ENCODE measurements around the gene GRM5.

The GRM5 gene

DNA sequence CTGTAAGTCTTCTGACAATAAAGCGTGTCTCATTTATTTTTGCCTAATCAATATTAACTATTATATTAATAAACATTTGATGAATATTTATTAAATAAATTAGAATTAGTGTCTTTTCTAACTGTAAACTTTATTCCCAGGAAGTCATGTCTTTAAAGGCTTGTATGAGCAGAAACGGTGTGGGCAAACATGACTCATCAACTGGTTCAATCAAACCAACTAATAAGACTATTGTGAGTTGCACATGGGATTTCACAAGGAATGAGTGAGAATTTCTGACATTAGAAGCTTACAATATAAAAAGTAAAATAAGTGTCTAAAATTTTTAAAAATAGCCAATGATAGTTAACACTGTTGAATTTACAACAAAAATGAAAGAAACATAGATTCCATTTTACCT is 469.0 kb downstream of the GRM5 start:
- no peaks in the 10 kb centered on the region for H3K27me3 ChIP-seq (ENCODE audit: control insufficient read depth in 1 of 2, insufficient read depth in 2 of 2, low read length in 2 of 2)

DNA sequence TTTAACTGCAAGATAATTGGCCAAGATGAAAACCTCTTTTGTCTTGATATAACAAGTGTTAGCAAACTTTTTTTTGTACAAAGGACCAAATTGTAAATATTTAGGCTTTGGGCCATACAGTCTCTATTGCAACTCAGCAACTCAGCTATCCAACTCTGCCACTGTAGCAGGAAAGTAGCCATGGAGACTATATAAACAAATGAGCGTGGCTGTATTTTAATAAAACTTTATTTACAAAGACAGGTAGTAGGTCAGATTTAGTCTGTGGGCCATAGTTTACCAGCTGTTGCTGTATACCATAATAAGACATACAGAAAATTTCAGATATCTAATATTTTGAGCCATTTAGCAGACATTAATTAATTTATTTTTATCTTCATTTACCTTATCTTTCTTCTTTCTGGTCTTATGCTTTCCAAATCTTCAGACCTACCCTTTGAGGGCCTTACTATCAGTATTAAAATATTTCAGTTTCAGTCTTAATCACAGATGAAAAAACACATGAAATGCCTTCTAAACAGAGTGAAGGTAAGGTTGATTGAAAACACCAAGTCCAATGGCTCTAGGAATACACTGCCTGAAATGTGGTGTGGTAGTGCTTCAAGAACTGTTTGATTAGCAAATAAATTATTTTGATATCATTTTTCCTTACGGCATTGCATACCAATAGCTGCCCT is 471.4 kb downstream of the GRM5 start:
- Histone ChIP-seq H3K4me1 (ENCODE audit: control insufficient read depth in 1 of 2, insufficient read depth in 2 of 2, low read length in 2 of 2) (no peaks in the 10 kb centered on the region), H3K36me3 (ENCODE audit: control insufficient read depth in 1 of 2, insufficient read depth in 2 of 2, low read length in 2 of 2) (no peaks in the 10 kb centered on the region), H3K27ac (ENCODE audit: low read depth, low read length) (no peak overlapping the region), H3K4me3 (ENCODE audit: low read depth in 1 of 2, low read length in 2 of 2) (no peak overlapping the region), H3K27me3 (ENCODE audit: control insufficient read depth in 1 of 2, insufficient read depth in 2 of 2, low read length in 2 of 2) (no peaks in the 10 kb centered on the region), H3K9ac (ENCODE audit: low read depth in 1 of 2, low read length in 2 of 2) (no peak overlapping the region), H3K9me3 (ENCODE audit: control insufficient read depth in 1 of 2, low read length in 2 of 2) (no peaks in the 10 kb centered on the region)

More for the DNA sequence above, 469.0 kb downstream of the GRM5 start:
- H3K9ac ChIP-seq (ENCODE audit: low read depth in 1 of 2, low read length in 2 of 2), result no peak overlapping the region
- no peaks in the 10 kb centered on the region for H3K36me3 ChIP-seq (ENCODE audit: control insufficient read depth in 1 of 2, insufficient read depth in 2 of 2, low read length in 2 of 2)
- H3K9me3 ChIP-seq (ENCODE audit: control insufficient read depth in 1 of 2, low read length in 2 of 2), result no peaks in the 10 kb centered on the region
- H3K27ac ChIP-seq (ENCODE audit: low read depth, low read length), result no peak overlapping the region
- no peak overlapping the region for H3K4me3 ChIP-seq (ENCODE audit: low read depth in 1 of 2, low read length in 2 of 2)
- H3K4me1 ChIP-seq (ENCODE audit: control insufficient read depth in 1 of 2, insufficient read depth in 2 of 2, low read length in 2 of 2), result no peaks in the 10 kb centered on the region

DNA sequence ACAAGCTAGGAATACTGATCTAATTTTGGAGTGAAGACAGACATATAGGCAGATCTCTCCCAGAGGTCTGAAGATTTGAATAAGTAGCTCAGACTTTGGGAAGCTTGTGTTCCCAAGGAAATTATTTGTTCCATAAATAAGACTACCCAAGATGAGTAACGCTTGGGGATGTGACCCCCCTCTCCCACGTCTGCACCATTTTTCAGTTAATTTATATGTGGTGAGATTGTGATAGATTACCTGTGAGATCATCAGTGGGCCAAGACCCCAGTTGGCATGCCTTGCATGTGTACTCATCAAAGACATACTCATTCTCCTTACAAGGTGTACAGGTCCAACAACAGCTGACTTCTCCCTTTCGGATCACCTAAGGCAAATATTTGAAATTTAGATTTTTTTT is 475.4 kb downstream of the GRM5 start:
- no peaks in the 10 kb centered on the region for H3K9me3 ChIP-seq (ENCODE audit: control insufficient read depth in 1 of 2, low read length in 2 of 2)
- H3K27me3 ChIP-seq (ENCODE audit: control insufficient read depth in 1 of 2, insufficient read depth in 2 of 2, low read length in 2 of 2), result no peaks in the 10 kb centered on the region
- H3K9ac ChIP-seq (ENCODE audit: low read depth in 1 of 2, low read length in 2 of 2), result no peak overlapping the region
- H3K27ac ChIP-seq (ENCODE audit: low read depth, low read length), result no peak overlapping the region
- H3K4me3 ChIP-seq (ENCODE audit: low read depth in 1 of 2, low read length in 2 of 2), result no peak overlapping the region
- no peaks in the 10 kb centered on the region for H3K36me3 ChIP-seq (ENCODE audit: control insufficient read depth in 1 of 2, insufficient read depth in 2 of 2, low read length in 2 of 2)
- no peaks in the 10 kb centered on the region for H3K4me1 ChIP-seq (ENCODE audit: control insufficient read depth in 1 of 2, insufficient read depth in 2 of 2, low read length in 2 of 2)

DNA sequence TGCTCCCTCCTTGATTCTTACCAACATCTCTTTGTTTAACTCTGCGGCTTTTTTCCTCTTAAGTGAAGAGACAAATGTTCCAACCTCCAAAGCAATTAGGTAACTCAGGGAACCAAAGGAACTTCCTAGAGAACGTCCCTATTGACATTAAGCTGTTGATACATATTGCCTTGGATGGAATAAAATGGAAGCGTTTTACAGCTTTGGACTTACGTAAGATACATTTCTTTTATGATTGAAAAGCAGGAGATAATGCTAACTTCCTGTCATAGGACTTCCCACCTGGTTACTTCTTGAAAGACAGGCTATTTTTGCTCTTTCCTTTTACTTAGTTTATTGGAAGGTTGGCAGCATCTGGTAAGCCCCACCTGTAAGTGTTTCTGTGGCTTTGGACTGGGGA is 482.5 kb downstream of the GRM5 start:
- Histone ChIP-seq H3K4me3 (ENCODE audit: low read depth in 1 of 2, low read length in 2 of 2) (no peak overlapping the region), H3K36me3 (ENCODE audit: control insufficient read depth in 1 of 2, insufficient read depth in 2 of 2, low read length in 2 of 2) (no peaks in the 10 kb centered on the region), H3K4me1 (ENCODE audit: control insufficient read depth in 1 of 2, insufficient read depth in 2 of 2, low read length in 2 of 2) (no peaks in the 10 kb centered on the region), H3K9me3 (ENCODE audit: control insufficient read depth in 1 of 2, low read length in 2 of 2) (no peaks in the 10 kb centered on the region), H3K27me3 (ENCODE audit: control insufficient read depth in 1 of 2, insufficient read depth in 2 of 2, low read length in 2 of 2) (no peaks in the 10 kb centered on the region), H3K9ac (ENCODE audit: low read depth in 1 of 2, low read length in 2 of 2) (no peak overlapping the region), H3K27ac (ENCODE audit: low read depth, low read length) (no peak overlapping the region)

DNA sequence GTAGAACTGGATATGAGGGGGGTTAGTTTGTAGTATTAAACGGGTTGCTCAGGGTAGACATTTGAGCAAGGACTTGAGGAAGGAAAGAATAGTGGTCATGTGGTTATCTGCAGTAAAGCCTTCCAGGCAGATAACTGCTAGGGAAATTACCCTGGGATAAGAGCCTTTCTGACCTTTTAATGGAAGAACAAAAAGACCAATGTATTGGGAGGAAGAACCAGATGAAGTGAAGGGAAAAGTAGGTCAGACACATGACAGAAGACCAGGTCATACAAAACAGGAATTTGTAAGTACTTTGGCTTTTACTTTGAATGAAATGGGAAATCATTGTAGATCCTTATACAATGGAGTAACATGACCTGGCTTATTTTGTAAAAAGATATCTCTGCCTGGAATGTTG is 486.3 kb downstream of the GRM5 start:
- H3K9me3 ChIP-seq (ENCODE audit: control insufficient read depth in 1 of 2, low read length in 2 of 2), result no peaks in the 10 kb centered on the region
- H3K4me1 ChIP-seq (ENCODE audit: control insufficient read depth in 1 of 2, insufficient read depth in 2 of 2, low read length in 2 of 2), result no peaks in the 10 kb centered on the region
- H3K9ac ChIP-seq (ENCODE audit: low read depth in 1 of 2, low read length in 2 of 2), result no peak overlapping the region
- no peak overlapping the region for H3K27ac ChIP-seq (ENCODE audit: low read depth, low read length)
- H3K36me3 ChIP-seq (ENCODE audit: control insufficient read depth in 1 of 2, insufficient read depth in 2 of 2, low read length in 2 of 2), result no peaks in the 10 kb centered on the region
- no peaks in the 10 kb centered on the region for H3K27me3 ChIP-seq (ENCODE audit: control insufficient read depth in 1 of 2, insufficient read depth in 2 of 2, low read length in 2 of 2)
- H3K4me3 ChIP-seq (ENCODE audit: low read depth in 1 of 2, low read length in 2 of 2), result no peak overlapping the region

DNA sequence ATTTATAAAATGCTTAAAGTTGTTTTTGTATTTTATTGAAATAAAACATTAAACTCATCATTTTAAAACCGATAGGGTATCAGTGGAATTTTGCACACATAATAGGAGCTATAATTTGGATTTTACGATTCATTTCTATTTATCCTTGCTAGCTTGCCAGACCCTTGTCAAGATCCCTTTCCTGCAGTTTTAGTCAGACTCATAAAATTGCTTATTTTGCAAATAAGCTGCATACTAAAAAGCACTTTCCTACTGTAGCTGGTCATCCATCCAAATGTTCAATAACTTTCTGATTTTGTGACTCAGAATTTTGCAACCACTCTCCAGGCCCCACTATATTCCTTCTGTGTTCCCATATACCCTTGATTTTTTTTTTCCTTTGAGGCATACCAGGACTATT is 489.0 kb downstream of the GRM5 start:
- no peaks in the 10 kb centered on the region for H3K27me3 ChIP-seq (ENCODE audit: control insufficient read depth in 1 of 2, insufficient read depth in 2 of 2, low read length in 2 of 2)
- H3K9ac ChIP-seq (ENCODE audit: low read depth in 1 of 2, low read length in 2 of 2), result no peak overlapping the region
- H3K36me3 ChIP-seq (ENCODE audit: control insufficient read depth in 1 of 2, insufficient read depth in 2 of 2, low read length in 2 of 2), result no peaks in the 10 kb centered on the region
- no peak overlapping the region for H3K27ac ChIP-seq (ENCODE audit: low read depth, low read length)
- no peaks in the 10 kb centered on the region for H3K9me3 ChIP-seq (ENCODE audit: control insufficient read depth in 1 of 2, low read length in 2 of 2)
- no peaks in the 10 kb centered on the region for H3K4me1 ChIP-seq (ENCODE audit: control insufficient read depth in 1 of 2, insufficient read depth in 2 of 2, low read length in 2 of 2)
- no peak overlapping the region for H3K4me3 ChIP-seq (ENCODE audit: low read depth in 1 of 2, low read length in 2 of 2)

DNA sequence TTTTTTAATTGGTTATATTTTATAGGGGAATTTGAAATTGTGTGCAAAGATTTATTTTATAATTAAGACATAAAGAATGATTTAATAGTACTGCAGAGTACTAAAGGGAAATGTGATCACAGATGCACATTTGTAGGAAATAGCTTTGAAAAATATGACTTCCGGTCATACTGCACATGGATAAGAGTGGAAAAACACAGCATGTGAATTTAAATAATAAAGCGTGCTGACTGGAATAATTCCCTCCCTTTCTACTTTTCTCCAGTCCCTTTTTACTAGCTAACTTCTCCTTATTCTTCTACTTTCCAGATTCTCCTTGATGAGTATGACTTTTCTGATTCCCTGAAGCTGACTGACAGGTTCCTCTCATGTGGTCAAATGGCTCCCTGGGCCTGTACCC is 489.9 kb downstream of the GRM5 start:
- no peaks in the 10 kb centered on the region for H3K9me3 ChIP-seq (ENCODE audit: control insufficient read depth in 1 of 2, low read length in 2 of 2)
- no peaks in the 10 kb centered on the region for H3K27me3 ChIP-seq (ENCODE audit: control insufficient read depth in 1 of 2, insufficient read depth in 2 of 2, low read length in 2 of 2)
- H3K27ac ChIP-seq (ENCODE audit: low read depth, low read length), result no peak overlapping the region
- H3K9ac ChIP-seq (ENCODE audit: low read depth in 1 of 2, low read length in 2 of 2), result no peak overlapping the region
- no peak overlapping the region for H3K4me3 ChIP-seq (ENCODE audit: low read depth in 1 of 2, low read length in 2 of 2)
- no peaks in the 10 kb centered on the region for H3K4me1 ChIP-seq (ENCODE audit: control insufficient read depth in 1 of 2, insufficient read depth in 2 of 2, low read length in 2 of 2)
- H3K36me3 ChIP-seq (ENCODE audit: control insufficient read depth in 1 of 2, insufficient read depth in 2 of 2, low read length in 2 of 2), result no peaks in the 10 kb centered on the region

DNA sequence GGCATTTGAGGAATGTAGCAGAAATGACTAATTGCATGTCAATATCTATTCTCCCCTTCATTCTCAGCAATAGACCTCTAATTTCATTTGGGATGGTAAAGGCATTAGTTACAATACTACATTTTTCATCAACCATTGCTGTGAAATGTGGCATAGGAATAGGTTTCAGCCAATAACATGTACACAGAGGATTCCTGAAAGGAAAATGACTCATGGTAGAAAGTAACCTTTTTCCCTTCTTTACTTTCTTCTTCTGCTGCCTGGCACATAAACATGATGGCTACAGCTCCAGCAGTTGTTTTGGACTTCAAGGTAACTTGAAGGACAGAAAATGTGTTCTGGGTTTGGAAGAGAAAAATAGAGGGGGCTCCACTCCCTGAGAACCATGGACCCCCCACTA is 496.4 kb downstream of the GRM5 start:
- no peak overlapping the region for H3K27ac ChIP-seq (ENCODE audit: low read depth, low read length)
- no peaks in the 10 kb centered on the region for H3K27me3 ChIP-seq (ENCODE audit: control insufficient read depth in 1 of 2, insufficient read depth in 2 of 2, low read length in 2 of 2)
- no peaks in the 10 kb centered on the region for H3K9me3 ChIP-seq (ENCODE audit: control insufficient read depth in 1 of 2, low read length in 2 of 2)
- H3K4me1 ChIP-seq (ENCODE audit: control insufficient read depth in 1 of 2, insufficient read depth in 2 of 2, low read length in 2 of 2), result no peaks in the 10 kb centered on the region
- H3K9ac ChIP-seq (ENCODE audit: low read depth in 1 of 2, low read length in 2 of 2), result no peak overlapping the region
- H3K4me3 ChIP-seq (ENCODE audit: low read depth in 1 of 2, low read length in 2 of 2), result no peak overlapping the region
- no peaks in the 10 kb centered on the region for H3K36me3 ChIP-seq (ENCODE audit: control insufficient read depth in 1 of 2, insufficient read depth in 2 of 2, low read length in 2 of 2)

DNA sequence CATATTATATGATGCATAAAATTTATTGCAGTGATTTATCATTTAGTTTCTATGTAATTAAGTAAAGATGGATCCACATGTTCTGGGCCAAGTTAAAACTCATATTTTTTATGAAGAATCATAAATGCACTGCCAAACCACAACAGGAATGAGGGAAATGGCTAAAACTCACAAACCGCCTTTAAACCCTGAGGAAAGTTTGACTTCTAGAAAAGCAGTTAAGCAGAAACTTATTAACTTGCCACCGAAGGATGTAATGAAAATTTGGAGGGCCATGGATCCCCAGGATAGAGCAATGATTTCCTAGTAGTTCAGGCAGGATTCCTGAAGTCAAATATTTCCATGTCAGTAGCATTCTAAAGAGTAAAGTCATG is 510.0 kb downstream of the GRM5 start:
- Histone ChIP-seq H3K4me3 (ENCODE audit: low read depth in 1 of 2, low read length in 2 of 2) (no peak overlapping the region), H3K9me3 (ENCODE audit: control insufficient read depth in 1 of 2, low read length in 2 of 2) (no peaks in the 10 kb centered on the region), H3K9ac (ENCODE audit: low read depth in 1 of 2, low read length in 2 of 2) (no peak overlapping the region), H3K27me3 (ENCODE audit: control insufficient read depth in 1 of 2, insufficient read depth in 2 of 2, low read length in 2 of 2) (no peaks in the 10 kb centered on the region), H3K36me3 (ENCODE audit: control insufficient read depth in 1 of 2, insufficient read depth in 2 of 2, low read length in 2 of 2) (no peaks in the 10 kb centered on the region), H3K4me1 (ENCODE audit: control insufficient read depth in 1 of 2, insufficient read depth in 2 of 2, low read length in 2 of 2) (no peaks in the 10 kb centered on the region), H3K27ac (ENCODE audit: low read depth, low read length) (no peak overlapping the region)

DNA sequence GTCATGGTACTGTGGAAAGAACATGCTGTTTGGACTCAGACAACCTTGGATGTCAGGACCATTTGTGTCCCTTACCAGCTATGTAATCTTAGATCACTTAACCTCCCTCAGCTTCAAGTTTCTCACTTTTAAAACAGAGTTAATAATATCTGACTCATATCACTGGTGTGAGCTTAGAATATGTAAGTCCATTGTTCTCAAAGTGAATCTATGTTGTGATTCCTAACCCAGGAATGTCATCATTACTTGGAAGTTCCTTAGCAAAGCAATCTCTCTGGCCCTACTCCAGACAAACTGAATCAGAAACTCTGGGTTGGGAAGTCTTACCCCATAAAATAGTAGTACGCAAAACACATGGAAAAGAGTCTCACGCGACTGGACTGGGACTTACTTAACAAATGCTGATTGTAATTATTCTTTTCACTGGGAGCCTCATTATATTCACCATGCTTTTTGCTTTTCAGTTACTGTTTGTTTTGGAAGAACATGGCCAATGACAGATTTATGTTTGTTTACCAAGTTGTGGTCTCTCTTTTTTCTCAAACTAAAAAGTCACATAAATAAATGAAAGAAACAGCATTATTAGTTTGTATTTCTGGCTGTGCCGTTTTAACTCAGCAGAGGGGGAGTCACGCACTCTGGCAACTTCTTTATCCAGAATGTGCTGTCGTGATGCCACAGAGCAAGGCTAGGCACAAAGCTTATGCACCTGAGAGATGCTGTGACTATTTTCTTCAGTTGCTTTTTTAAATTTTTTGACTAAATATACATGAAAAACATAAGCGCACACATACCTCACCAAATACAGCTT is 510.6 kb downstream of the GRM5 start:
- Histone ChIP-seq H3K9ac (ENCODE audit: low read depth in 1 of 2, low read length in 2 of 2) (no peak overlapping the region), H3K27ac (ENCODE audit: low read depth, low read length) (no peak overlapping the region), H3K4me1 (ENCODE audit: control insufficient read depth in 1 of 2, insufficient read depth in 2 of 2, low read length in 2 of 2) (no peaks in the 10 kb centered on the region), H3K4me3 (ENCODE audit: low read depth in 1 of 2, low read length in 2 of 2) (no peak overlapping the region), H3K36me3 (ENCODE audit: control insufficient read depth in 1 of 2, insufficient read depth in 2 of 2, low read length in 2 of 2) (no peaks in the 10 kb centered on the region), H3K27me3 (ENCODE audit: control insufficient read depth in 1 of 2, insufficient read depth in 2 of 2, low read length in 2 of 2) (no peaks in the 10 kb centered on the region), H3K9me3 (ENCODE audit: control insufficient read depth in 1 of 2, low read length in 2 of 2) (no peaks in the 10 kb centered on the region)

Data from duodenal mucosa (tissue), 2 donors.